SKM-1 treated with dmso at 0.1 percent for 144 hours (cell line): ENCODE data around the gene DPT.
"Not testable (repeated sequence)": the region's sequence is repeated elsewhere in the genome, so short reads cannot be mapped to it uniquely, and the experiment has no call there.

Experiments
- DNase-seq: peaks from one replicate; lab custom pipeline; 2025; ENCODE audit not compliant: unreplicated experiment; lab: John Stamatoyannopoulos, UW

DPT gene

DNA sequence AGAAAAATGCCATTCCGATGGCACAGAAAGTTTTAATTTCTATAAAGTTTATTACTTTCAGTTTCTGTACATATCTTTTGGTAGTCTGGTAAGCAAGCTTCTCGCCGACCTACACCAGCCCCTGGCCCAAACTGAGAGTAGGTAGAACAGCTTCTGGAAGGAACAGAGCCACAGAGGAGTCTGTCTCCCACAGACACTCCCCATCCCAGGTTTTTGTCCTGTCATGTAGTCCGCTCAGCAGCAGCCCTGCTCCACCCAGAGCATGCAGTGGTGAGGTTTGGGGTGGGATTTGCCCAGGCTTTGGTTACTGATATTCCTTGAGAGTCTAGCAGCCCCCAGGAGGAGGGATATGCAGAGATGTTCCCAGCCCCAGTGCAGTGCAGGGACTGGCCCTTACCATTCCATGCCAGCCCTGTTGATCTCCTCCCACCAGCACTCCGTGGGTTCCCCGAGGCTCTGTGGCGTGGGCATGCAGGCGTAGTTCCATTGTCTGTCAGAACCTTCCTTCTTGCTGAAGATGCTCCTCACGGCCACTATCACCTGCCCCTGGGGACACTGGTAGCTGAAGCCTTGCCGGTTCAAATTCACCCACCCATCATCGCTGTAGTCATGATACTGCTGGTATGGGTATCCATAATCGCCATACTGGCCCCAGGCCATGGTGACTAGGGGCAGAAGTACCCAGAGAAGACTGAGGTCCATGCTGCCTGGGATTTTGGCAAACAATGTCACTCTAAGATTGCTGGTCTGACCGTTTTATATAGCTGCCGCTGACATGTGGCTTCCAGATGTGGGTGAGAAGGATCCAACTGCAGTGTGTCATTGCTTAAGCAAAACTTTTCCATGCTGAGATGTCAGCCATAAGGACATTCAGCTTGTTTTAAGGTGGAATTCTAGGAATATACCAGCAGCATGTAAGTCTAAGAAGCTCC, at the start of gene DPT:
TSS of gene DPT (minus strand) at position 734 of the 932 bp plus-strand sequence. CDS start at position 702, 32 bp downstream.
- no peak for DNase-seq

DNA sequence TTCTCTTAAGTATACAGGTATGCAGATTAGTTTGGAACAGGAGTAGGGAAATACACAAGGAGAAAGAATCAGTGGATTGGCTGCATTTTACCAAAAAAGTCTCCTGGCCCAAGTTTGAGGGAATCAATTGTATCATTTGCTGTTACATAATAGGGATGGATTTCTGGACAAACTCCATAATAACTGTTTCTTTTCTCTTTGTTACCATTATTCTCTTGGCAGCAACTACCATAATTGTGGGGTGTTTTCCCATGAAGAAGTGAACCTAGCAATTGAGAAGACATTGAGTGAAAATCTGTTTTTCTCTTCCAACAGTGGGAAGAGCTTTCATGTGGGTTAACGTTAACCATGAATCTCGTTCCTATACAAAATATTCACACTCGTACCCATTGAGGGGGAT, 46.4 kb upstream of the DPT start:
- no peak for DNase-seq

DNA sequence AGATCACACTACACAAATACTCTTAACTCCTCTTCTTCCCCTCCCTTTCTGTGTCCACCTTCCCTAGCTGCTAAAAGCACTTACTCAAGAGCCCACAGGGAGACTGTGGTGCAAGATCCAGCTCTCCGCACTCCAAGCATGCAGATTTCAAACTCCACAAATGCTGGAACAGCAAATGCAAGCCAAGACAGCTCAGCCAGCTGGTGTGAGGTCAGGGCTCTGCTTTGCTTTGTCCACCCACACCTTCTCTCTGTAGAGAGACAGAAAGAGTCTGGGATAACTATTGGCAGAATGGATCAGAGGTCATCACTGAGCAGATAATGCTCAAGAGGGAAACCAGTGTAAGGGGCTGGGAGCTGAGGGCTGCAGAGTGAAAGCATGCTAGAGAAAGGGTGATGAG, 45.2 kb upstream of the DPT start:
- no peak for DNase-seq

DNA sequence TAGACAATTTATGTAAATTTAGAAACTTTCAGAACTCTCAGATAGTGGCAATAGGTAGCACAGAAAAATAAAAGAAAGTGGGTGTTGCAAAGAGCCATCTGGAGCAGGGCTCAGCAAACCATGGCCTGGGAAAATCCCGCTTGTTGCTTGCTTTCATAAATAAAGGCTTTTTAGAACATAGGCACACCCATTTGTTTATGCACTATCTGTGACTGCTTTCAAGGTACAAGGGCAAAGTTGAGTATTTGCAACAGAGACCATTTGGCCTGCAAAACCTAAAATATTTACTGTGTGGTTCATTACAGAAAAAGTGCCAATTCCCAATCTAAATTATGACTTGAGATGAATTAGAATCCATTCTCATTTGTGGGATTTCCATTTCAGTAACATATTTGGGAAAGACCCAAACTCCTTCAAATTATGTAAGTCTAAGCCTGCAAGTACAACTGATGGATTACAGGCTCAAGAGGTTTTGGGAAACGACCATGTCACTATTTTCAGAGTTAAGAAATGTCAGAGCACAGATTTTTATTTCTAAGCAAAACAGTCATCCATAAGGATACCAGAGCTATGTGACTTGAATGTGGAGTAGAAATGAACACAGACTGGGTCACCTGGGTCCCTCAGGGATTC, 43.5 kb upstream of the DPT start:
- no peak for DNase-seq

DNA sequence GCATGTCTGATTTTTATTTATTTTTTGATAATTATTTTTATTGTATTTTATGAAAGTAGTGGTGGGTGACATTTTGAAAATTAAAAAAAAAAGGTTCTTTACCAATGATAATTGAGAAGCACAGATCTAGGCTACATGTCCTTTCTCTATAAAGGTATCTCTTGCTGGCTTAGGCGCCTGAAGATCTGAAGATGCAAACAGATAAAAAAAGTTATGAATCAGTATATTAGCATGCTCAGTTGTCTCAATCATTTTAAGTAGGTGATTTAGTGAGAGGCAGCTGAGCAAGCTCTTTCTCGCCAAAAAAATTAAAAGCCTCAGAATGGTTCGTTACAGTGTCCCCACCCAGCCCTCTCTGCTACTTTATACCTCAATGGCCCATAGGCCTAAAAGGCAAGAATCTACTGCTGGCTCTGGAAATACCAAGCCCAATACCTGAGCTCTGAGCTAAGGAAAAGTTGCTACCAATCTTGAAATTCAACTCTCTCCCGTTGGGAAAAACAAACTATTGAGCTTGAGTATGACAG, 42.2 kb upstream of the DPT start:
- DNase-seq = no peak

DNA sequence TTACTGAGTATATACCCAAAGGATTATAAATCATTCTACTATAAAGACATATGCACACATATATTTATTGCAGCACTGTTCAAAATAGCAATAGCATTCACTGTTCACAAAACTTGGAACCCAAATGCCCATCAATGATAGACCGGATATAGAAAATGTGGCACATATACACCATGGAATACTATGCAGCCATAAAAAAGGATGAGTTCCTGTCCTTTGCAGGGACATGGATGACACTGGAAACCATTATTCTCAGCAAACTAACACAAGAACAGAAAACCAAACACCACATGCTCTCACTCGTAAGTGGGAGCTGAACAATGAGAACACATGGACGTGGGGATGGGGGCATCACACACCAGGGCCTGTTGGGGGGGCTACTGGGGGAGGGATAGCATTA, 40.9 kb upstream of the DPT start:
- not testable (repeated sequence) for DNase-seq

DNA sequence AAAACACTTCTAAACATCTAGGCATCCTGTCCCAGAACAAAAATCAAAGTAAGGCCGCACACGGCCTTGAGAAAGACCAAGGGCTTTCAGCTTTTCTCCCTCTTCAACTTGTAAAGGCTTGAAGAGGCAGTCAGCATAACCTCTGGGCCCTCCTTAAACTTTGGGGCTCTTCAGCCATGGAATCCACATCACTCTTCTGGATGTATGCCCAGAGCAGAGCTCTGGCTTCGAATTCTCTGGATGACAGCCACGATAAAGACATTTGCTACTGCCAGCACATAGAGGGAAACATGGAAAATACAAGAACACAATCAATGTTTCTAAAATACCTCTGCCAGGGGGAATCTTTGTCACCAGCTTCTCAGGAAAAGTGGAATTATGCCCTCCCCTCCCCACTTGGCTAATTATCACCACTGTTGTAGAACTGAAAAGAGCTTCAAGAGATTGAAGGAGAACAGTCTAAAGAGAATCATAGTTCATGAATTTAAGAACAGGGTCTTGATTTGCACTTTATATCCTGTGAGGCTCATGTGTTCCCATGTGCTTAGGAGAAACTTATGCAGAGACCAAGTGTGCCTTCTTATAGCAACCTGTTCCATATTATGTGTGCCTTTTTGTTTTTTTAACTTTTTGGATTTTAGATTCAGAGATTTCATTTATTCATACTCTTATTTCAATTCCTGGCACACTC, 39.0 kb upstream of the DPT start:
- DNase-seq = no peak

DNA sequence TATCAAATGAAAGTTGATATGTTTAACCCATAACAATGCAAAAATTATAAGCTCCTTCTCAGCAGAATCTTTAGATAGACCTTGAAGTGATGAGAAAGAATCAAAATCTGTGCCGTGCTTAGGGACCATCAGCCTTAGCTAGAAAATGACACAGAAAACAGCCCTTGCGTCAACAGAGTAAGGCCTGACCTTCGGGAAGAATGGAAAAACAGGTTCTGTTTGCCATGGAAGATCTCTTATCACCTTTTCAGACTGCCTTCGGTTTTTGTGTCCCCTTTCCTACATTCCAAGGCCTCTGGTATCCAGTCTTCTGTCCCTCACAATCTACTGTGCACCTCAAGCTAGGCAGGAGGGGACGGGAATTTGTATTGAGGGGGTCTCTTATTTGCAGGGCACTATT, 37.6 kb upstream of the DPT start:
- DNase-seq = no peak

DNA sequence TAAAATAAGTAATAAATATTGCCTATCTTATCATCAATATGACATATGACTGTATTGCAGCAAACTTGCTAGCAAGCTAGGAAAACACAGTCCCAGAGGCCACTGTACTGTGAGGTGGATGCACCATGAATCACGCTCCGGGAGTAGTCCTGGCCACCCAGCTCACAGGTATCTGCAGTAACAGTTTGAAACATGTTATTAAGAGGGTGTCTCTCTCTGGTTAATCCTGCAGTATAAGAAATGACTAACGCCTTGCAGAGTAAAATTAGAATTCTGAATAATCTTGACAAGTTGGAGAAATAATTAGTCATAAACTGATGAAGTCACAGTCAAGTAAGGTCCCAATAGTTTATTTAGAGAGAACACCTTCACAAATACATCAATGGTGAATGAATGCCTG, 34.0 kb upstream of the DPT start:
- DNase-seq = no peak

DNA sequence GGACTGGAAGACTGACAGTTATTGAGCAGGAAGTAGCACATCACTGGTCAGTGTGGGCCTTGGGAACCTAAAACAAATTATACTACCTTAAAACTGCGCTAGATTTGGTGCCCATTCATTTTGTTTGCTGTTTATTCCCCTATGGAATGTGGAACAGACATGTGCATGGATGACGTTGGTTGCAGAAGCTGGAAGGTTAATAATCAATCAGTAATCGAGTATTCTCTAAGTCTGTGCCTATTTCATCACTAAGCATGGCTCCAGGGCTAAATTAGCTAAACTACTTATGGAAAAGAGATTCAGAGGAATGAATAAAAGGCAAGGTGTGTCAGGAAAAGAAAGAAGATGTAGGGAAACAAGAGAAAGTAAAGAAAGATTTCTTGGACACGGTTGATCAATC, 33.5 kb upstream of the DPT start:
- no peak for DNase-seq

DNA sequence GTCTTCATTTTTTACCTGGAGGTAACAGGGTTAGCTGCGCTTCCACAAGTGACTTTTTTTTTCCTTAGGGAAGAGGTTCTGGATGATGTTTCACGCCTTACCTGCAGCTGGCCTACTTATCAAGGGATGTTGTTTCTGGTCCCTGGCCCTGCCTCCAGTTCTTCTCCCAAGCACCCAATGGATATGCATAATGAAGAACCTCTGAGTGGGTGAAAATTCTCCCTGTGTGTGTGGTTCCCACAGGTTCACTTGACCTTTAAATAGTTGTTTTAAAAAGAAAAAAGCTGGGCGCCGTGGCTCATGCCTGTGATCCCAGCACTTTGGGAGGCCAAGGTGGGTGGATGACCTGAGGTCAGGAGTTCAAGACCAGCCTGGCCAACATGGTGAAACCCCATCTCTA, 31.8 kb upstream of the DPT start:
- no peak for DNase-seq

DNA sequence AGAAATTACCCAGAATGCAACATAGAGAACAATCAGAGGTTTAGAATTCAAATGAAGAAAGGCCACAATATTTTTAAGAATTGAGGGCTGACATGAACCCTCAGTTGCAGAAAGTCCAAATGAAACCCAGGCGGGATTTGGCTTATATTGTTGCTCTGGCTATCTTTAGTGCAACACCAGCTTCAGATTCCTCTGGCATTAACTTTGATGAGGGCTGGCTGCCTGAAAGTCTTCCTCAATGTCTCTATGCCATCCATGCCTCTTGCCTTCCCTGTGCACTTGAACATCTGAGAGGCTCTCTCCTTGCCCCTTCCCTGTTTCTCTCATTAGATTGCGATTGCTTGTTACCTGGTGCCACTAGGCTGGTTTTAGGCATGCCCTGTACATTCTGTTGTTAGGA, 31.2 kb upstream of the DPT start:
- no peak for DNase-seq

DNA sequence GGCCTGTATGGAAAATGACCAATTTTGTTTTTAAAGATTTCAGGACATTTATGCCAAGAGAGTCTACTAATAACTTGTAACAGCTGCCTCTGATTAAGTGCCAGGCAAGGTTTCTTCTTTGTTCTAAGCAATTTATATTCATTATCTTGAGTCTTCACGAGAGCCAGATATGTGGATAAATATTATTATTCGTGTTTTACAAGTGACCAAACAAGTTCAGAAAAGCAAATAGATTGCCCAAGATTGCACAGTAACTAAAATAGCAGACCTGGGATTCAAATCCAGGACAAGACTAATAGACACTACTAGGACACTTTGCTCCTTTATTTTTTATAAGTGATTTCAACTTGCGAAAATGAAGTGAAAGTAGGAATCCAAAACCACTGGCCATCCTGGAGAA, 30.1 kb upstream of the DPT start:
- DNase-seq = no peak

DNA sequence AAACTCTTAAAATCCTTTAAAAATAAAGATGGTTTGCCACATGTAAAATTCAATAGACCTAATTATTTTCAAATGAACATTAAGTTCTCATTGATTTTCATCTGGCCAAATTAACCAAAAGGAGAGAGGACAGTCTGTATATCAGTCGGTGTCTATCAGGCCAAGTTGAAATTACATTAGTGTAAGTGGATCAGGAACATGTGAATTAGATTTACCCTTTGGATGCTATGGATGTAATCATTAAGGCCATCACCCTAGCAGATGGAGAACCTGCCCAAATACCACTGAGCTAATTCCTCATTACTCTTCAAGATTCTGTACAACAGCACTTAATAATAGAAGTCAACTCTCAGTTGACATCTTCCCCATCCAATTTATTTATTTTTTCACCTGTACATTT, 29.5 kb upstream of the DPT start:
- DNase-seq = no peak

DNA sequence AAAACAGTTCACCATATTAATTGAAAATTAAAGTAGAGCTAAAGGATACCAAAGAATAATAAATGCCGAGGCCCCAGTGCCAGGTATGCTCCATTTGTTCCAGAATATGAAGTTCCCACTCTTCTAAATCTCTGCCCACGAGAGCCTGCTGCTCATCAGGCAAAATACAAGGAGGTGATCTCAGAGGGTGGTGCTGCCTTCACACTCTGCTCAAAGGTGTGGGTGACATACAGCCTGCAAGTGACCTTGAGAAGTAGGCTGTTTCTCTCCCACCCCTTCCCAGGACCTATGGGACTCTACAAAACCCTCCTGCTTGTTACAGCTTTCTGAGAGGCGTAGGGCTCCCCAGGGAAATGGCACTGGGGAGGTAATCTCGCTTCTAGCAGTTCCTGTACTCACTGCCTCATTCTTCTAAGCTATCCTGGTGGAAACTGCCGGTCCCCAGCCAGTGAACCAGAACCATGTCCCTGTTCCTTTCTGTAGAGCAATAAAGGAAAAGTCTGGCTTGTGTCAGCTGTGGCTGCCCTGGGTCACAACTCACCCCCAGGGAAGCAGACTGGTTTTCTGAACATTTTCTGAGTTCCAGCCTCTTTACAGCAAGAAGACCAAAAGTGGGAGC, 26.9 kb upstream of the DPT start:
- no peak for DNase-seq

DNA sequence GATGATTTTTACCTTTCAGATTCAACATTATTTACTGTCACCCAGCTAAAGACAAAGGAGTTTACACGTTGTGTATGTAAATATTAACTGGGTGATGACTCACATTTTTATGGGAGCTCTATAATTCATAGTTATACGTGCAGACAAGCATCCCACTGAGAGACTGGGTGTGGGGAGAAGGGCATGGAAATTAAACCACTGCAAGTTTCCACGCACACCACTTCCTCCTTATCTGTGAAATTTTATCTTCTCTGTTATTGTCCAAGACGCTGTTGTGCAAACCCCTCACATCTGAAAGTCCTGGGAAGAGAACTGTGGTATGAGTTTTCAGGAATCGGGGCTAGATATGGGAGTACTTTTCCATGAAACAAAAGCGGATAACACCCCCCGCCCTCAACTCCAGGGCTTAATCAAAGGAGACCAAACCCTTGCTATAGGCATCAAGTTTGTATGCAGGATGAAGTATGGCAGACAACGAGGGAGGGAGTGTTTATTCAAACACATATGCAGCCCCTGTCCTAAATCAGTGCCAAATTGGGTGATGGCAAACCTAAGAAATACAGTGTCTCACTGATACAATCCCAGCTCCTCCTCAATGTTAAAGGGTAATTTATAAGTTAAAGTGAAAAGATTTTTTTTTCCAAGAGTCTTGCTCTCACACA, 23.3 kb upstream of the DPT start:
- DNase-seq = no peak

DNA sequence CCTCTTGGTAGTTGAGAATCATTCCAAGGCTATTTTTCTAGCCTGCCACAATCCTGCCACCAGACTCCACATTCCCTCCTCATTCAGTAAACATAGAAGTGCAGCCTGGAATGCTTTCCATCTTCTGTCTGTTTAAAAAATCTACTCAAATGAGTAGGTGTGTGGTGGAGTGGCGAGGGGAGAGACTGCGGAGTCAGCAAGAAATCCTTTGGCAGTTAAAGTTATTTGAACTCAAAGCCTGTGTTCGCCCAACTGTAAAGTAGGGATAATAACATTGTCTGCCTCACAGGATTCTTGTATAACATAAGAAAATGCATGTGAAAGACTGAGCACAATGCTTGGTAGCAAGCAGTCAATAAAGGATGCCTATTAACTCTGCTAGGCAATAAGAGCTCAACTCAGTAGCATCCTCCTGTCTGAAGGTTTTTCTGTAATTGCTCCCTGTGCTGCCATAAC, 22.2 kb upstream of the DPT start:
- no peak for DNase-seq

DNA sequence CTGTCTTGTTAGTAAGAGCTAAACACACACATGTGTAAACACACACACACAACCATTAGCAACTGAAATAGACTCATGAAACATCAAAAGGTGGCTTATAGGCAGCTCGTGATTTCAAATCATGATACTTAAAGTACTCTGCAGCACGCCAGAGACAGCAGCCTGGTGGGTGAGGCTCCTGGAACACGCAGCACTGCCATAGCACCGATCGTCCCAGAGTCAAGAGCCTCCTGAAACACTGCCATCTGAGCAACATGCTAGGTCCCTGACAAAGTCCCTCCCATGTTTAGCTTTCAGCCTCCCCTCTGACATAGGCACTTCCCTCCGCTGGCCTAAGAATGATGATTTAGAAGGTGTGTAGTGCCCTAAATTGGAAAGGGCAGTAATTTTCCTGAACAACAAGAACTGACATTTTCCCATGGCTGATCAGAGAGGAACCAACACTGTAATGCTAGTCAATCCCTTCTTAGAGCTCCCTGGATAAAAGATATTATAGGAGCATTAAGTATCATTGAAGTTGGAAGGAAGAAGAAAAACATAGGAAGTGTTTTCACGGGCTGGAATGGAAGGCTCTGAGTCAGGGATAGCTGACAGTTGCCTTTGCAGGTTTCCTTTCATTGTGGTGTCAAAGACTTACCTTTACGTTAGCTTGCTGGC, 14.1 kb upstream of the DPT start:
- DNase-seq = no peak

DNA sequence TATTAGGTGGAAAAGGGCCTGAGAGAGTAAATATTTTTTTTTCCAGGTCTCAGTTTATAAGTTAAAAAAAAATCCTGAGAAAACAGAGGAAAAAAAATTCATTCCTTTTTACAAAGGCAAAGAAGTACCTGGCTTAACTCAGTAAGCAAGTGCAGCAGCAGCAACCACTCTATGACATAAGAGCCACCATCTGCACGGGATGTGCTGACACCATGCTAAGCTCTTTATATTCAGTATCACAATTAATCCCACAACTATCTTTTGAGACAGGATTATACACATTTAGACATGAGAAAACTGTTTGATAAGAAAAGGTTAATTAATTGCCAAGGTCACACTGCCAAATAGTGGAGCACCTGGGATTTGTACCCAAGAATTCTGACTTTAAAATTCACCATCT, 13.4 kb upstream of the DPT start:
- no peak for DNase-seq

DNA sequence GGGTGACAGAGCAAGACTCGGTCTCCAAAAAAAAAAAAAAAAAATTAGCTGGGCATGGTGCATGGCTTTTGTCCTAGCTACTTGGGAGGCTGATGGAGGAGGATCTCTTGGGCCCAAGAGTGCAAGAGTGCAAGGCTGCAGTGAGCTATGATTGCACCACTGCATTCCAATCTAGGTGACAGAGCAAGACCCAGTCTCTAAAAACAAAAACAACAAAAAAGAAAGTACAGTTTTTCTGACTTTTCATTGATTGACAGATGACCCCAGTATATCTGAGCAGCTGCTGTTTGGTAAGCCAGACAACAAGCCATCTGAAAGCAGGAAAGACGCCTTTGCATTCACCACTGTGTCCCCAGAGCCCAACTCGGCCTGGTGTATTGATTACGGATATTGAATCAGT, 10.9 kb upstream of the DPT start:
- no peak for DNase-seq
